ENCODE measurements around the gene CEP41.

DNA sequence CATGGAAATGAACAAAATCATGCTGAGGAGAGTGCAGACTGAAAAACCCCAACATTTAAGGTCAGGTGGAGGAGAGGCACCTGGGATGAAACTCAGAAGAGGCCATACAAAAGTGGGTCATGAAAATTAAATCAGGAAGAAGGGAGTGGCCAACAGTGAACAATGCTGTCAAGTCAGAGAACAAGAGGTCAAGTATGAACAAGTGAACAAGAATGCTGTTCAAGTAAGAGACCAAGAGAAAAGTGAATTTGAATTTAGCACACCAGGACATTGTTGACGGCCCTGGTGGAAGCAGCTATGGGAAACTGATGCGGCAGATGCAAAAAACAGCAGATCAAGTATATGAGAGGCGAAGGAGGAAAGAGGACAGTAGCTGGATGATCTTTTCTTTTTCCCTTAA lies 7.9 kb downstream of the CEP41 start:
- TF ChIP-seq POLR2A (IDR thresholded peaks at IDR 0.05): no peak
- TF ChIP-seq, protein P1, sequence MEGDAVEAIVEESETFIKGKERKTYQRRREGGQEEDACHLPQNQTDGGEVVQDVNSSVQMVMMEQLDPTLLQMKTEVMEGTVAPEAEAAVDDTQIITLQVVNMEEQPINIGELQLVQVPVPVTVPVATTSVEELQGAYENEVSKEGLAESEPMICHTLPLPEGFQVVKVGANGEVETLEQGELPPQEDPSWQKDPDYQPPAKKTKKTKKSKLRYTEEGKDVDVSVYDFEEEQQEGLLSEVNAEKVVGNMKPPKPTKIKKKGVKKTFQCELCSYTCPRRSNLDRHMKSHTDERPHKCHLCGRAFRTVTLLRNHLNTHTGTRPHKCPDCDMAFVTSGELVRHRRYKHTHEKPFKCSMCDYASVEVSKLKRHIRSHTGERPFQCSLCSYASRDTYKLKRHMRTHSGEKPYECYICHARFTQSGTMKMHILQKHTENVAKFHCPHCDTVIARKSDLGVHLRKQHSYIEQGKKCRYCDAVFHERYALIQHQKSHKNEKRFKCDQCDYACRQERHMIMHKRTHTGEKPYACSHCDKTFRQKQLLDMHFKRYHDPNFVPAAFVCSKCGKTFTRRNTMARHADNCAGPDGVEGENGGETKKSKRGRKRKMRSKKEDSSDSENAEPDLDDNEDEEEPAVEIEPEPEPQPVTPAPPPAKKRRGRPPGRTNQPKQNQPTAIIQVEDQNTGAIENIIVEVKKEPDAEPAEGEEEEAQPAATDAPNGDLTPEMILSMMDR (IDR thresholded peaks at IDR 0.05): no peak
